Measurements from ENCODE around the gene LTB4R2.
A peak's percentile ranks its signal among the peaks of the same experiment; 100 is the strongest.
"Not testable (repeated sequence)": the region's sequence is repeated elsewhere in the genome, so short reads cannot be mapped to it uniquely, and the experiment has no call there.

The LTB4R2 gene

DNA sequence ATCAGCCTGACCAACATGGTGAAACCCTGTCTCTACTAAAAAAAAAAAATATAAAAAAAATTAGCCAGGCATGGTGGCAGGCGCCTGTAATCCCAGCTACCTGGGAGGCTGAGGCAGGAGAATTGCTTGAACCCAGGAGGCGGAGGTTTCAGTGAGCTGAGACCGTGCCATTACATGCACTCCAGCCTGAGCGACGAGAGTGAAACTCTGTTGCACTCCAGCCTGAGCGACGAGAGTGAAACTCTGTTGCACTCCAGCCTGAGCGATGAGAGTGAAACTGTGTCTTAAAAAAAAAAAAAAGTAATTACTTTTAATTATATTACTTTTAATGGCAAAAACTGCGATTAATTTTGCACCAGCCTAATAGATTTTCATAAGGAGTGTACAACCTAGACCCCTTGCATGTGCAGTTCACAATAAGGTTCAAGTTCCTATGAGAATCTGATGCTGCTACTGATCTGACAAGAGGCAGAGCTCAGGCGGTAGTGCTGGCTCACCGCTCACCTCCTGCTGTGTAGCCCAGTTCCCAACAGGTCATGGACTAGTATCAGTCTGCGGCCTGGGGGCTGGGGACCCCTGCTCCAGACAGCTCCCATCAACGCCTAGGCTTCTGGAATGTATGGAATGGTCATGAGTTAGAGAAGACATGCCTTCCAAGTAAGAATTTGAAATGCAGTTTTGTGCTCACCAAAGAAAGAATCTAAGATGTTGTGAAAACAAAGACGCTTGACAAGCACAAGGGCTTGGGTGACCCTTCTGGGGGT lies 11.5 kb downstream of the LTB4R2 start:
- DNase-seq, result no peak

DNA sequence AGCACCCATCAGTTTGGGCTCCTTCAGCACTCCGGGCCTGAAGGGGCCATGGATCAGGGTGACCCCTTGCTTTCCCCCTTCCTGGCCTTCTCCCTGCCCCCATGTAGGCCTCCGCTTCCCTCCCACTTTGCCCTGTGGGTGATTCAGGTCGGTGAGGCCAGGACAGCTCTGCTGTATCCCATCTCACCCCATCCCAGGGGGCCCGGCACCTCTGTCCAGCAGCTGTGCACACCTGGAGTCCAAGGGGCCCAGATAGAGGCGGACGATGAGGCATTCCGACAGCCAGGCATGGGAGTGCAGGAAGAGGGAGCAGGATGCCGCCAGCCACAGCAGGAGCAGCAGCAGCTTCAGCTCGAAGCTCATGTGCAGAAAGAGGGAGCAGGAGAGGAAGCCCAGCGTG lies 12.7 kb downstream of the LTB4R2 start:
- DNase-seq, result no peak

DNA sequence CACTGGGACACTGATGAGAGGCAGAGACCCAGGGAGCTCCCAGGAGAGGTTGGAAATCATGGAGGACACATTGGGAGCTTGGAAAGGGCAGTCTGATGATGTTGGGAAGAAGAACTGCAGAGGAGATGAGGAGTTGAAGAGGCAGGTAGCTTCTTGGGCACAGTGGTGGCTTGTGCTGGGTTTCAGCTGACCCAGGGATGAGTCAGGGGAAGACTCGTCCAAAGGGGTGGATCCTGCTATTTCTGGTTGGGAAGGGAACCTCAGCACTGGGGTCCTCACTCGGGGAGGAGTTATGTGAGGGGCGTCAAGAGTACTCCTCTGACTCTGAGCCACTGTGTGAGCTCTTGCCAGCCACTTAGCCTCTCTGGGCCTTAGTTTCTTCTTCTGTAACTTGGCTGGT lies 13.4 kb downstream of the LTB4R2 start:
- DNase-seq, result no peak

DNA sequence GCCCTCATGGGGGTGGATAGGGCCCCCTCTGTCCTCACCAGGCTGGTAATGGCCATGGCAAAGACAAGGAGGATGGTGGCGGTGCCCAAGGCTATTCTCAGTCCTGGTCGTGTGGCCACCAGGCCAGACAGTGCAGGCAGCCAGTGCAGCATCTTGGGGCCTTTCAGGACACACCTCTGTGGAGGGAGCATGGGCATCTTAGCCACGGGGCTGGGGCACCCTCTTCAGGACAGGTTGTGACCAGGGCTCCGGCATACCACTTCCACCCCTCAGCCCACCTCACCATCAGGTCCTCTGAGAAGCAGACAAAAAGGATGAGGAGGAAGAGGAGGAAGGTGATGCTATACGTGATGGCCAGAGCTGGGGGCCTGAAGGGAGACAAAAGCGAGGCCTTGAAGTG lies 14.1 kb downstream of the LTB4R2 start:
- DNase-seq, result no peak

DNA sequence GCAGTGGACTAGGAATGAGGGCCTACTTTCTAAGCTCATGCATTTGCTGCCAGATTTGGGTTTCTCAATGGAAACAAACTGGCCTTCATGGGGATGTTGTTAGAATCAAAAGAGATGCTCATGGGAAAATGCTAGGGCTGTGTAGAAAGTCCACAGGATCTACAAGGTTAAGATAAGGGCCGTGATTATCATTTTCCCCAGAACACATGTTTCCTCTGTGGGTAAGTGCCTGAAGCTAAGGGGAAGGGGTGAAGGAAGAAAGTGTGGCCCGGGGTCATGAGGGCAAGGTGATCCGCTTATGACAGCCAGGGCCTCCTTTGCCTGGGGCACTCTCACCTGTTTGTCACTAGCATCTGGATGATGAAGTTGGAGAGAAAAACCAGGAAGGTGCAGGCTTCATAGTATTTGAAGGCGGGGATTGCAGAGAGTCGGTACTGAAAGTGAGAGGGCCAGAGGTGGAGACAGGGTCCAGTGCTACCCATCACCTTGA lies 15.1 kb downstream of the LTB4R2 start:
- DNase-seq, result no peak

DNA sequence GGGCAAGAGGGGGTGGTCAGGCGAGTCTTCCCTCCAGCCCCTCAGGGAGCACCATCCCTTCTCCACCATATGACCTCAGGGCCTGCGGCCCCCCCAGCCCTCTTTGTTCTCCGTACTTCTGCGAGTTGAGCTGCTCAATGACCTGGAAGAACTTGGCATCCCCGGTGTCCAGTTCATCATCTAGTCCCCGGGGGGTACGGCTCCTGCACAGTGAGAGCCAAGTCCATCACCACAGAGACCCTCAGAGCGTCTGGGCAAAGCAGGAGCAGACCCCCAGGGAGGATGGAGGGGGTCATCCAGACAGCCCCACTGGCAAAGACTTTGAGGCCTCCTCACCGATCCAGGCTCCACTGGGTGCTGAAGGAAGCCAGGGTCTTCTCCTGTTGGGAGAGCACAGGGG lies 16.0 kb downstream of the LTB4R2 start:
- DNase-seq, result no peak

DNA sequence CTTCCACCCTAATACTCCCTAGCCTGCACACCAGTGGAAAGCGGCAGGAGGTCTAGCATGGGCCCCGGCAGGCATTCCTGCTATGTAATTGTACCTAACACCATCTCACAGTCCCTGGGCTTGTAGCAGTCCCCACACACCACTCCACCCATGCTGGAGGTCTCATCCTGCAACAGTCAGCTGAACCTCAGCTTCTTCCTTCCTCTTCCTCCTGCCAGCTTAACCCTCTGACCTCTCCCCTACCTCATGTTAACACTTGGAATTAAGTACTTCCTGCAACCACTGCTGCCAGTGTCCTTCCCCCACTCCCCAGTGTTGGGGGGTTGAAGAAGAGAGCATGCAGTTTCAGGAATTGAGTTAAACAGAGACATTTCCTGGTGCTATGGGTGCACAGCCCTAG lies 17.4 kb downstream of the LTB4R2 start:
- DNase-seq, result no peak

DNA sequence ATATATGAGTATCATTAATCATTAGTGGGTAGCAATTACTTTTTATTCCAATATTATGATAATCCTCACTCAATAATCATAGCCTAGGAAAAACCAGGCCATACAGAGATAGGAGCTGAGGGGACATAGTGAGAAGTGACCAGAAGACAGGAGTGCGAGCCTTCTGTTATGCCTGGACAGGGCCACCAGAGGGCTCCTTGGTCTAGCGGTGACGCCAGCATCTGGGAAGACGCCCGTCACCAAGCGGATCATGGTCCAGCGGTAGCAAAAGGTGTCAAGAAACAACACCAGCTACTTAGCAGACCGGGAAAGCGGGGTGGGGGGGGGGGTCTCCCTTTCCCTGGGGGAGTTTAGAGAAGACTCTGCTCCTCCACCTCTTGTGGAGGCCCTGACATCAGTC lies 18.0 kb downstream of the LTB4R2 start:
- not testable (repeated sequence) for DNase-seq

DNA sequence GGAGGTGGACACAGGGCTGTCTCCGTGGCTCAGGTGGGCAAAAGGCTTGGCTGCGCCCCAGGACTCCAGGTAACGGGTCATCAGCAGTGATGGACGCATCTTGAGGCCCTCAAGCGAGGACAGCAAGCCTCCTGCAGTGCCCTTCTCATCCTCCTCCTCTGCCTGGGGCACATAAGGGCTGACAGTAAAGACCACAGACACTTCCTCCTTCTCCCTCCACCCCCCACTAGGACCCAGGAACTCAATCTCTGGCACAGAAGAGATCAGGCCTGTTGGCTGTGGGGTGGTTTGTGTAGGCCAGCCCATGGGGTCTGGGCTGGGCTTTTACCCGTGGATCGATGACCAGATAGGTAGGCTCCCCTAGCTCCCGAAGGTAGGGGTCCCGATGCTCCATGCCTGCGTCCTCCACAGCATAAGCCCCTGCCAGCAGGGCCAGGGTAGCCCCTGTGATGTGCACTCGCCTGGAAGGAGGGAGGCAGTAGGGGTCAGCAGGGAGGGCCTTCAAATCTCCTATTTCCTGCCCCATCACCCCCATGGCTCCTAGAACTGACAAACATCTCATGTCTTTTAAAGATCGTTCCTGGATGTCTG lies 19.2 kb downstream of the LTB4R2 start:
- no peak for DNase-seq

DNA sequence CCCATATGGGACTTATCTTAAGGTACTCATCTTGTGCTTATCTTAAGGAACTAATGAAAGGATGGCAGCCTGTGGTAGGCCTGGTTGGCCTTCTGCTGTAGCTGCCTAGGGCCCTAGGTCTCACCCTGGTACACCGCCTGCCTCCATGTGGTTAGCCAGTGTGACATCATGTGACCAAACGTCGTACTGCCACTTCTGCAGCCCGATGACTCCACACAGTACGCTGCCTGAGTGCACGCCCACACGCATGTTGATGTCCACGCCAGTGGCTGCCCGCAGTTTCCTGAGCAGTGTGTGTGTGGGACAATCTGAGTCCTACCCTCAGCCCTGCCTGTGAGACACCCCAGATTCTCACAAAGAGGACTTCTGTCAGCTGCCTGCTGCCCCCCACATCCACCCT lies 19.8 kb downstream of the LTB4R2 start:
- peak; percentile 97 for DNase-seq

DNA sequence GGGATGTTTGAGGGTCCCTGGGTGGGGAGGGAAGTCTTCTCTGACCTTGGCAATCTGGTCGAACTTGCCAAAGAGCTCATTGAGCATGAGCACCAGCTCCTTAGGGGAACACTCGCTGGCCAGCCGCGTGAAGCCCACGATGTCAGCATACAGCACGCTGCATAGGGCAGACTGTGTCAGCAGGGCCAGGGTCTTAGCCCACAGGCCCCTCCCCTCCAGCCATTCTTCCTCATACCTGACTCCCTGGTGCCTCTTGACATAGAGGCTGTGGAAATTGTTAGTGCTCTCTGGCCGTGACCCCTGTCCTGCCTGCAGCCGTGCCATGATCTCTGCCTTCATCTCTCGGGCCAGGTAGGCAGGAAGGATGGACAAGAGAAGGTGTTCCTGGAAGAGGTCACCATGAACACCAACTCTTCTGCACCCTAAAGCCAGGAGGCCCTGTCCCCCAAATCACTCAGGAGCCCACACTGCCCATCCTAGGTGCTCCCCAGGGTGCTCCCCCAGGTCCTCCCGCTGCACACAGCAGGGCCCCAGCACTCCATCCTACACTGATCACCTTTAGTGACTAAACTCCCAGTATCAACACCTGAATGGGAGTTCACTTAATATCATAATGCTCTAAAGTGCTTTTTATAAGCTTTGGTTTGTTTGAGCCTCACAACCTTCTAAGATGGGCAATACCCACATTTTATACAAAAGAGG lies 21.2 kb downstream of the LTB4R2 start:
- DNase-seq, result no peak

DNA sequence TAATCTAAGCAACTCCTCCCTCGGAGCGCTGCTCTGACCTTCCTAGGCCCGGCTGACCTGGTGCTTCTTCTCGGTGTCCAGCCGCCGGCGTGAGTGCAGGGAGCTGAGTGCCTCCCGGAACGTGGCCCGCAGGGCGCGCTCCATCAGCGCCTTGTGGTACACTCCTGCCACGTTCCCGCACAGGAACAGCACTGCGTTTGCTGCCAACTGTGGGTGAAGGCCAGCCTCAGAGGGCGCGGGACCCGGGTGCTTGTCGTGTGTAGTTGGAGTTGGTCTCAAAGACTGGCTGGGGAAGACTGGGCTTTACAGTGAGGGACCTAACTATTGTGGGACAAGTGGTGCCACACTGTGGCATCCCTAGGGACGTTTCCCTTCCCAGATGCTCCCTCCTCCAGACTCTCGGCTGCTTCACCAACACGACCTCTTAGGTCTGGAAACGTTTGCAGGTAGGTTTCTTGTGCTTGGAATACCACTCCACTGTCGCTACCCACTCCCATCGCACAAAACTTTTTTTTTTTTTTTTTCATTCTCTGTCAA lies 21.9 kb downstream of the LTB4R2 start:
- DNase-seq, result no peak

DNA sequence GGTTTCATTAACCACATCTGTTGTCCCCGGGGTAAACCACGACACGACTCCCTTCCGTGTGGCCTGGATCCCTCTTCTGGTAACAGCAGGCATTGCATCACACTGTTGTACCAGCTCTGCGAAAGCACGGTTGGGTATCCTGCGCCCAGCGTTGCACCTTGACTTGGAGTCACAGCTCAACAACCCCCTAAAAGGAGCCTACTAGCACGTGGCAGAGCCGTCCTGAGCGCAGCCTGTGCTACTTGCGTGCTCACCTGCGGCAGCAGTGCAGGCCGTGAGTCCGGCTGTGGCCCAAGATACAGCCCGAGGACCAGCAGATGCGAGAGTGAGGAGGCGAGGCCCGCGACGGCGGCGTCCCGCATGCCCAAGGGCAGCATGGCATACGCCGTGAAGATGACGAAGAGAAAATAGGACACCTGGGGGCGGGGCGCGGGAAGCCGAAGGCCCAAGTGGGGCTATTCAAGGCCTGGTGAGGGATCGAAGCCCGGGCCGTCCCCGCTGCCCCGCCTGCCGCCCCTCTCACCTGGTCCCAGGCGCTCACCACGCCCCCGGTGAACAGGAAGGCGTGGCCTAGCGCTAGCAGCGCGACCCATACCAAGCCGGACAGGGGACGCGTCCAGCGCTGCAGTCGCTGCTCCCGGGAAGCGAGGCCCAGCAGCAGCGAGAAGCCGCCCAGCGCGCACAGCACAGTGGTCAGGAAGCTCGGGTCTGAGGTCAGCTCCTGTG lies 22.5 kb downstream of the LTB4R2 start:
- peak; percentile 68 for DNase-seq

DNA sequence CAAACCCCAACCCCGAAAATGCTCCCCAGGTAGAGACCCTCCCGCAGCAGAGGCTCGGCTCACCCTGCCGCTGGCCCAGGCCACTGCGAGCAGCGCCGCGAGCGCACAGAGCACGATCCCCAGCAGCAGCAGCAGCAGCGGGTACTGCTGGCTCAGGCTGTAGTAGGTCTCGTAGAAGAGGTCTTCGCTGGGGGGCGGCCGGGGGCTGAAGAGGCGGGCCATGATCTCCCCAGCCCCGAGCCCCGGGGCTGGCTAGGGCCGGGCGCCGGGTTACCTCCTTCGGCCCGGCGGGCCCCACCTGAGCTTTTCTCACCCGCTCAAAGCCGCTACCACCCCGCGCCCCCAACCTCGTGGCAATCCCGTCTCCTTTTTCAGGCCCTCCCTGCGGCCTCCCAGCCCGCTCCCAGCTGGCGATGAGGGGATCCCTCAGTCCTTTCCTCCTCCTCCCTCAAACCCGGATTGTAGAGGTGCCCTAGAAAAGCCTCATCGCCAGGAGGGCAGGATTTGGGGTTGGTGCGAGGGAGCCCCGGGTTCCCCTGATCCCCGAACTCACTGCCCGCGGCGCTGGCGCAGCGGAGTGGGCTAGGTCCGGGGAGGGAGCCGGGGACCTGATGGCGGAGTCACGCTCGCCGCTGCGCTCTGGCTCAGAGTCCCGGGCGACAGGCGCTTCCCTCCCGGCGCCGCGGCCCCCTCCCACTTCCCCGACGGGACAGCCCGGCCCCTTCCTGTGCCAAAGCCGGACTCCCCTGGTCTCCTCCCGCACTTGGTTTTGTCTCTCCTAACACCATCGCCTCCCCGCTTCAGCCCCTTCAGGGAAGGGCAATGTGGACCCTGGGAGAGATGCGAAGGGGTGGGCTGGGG lies 24.7 kb downstream of the LTB4R2 start, which contains the start of gene ADCY4:
Gene ADCY4, minus strand, starts transcription at position 641 of the 861 bp plus-strand sequence. Its CDS starts 419 bp downstream, at position 222.
- DNase-seq, result no peak

DNA sequence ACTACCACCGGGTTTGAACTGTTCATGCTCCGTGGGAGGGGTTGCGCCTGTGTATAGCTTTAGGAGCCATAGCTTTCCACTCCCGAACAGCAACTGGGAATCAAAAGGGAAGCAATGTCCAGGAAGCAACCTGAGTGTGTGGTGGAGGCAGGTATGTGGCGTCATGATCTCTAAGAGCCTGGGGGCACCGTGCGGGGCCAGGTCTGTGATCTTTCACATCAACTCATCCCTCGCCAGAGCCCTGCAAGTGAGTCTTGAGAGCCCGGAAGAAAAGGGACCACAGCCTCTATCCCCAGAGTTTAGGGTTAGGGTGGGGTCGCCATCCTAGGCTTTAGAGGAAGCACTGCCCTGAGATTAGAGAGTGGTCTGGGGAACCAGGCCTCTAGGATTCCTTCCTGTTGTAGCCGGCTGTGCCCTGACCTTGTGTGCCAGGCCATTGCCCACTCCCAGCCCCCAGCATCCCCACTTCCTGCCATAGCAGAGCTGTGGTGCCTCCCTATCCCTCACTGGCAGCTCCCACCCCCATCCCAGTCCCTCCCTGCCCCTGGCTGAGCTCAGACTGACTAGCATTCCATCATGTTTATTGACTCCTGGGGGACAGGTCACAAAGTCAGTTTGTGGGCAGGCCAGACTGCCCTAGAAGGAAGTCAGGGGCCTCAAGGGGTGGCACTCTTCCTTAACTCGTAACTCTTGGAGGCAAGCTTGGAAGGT lies 25.7 kb downstream of the LTB4R2 start:
- no peak for DNase-seq

DNA sequence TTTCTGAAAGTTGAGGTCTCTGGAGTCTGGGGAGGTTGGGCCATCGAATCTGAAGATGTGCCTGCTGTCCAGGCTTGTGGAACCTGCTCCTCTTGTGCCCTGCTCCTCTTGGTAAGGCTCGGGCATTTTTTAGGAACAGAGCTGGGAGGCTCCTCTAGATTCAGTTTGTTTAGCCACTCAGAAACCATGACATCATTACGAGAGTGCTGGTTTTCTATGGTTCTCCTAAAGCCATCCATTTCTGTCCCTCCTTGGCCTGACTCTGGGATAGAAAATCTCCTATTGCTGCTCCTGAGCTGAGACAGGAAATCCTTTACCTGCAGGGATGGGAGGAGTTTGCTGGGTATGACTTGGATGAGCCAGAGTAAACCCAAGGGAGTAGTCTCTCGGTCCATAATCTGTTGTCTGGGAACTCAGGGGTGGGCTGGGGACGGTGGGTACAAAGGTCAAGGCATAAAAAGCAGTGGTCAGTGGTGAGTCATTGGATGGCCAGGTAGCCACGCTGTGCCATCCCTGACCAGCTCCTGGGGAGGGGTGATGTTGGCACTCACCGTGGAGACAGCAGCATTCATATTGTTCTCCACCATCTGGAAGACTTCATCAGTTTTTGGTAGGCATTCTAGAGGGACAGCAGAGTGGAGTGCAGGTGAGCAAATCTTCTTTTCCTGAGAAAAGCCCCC lies 27.3 kb downstream of the LTB4R2 start:
- DNase-seq, result no peak

DNA sequence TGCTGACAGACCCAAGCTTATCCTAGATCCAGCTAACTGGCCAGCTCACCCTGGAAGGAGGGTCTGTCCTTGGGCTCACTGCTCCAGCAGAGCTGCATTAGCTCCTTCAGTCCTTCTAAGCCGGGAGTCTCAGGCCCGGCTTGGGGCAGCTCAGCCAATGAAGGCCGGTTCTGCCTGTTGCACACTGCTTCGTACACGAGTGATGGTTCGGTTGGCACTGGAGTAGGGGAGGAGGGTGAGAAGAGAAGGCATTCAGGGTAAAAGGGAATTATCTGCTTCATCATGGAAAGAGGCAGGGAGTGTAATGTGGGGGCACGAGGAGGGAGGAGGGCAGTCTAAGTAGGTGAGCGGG lies 27.9 kb downstream of the LTB4R2 start:
- DNase-seq, result no peak

DNA sequence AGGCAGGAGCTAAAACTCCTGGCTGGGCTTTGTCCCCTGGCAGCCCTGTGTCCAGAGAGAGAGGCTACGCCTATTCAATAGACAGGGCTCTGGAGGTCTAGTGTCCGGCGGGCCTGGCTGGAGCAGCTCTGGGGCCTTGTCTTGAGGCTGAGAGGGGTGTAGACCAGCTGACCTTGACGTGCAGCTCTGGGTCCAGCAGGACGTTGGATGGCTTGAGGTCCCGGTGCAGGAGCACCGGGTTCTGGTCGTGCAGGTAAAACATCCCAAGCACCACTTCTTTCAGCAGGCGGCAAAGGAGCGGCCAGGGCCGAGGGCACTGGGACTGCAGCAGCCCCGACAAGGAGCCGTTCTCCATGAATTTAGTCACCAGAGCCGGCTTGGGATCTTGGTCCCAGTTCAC lies 28.9 kb downstream of the LTB4R2 start:
- no peak for DNase-seq

DNA sequence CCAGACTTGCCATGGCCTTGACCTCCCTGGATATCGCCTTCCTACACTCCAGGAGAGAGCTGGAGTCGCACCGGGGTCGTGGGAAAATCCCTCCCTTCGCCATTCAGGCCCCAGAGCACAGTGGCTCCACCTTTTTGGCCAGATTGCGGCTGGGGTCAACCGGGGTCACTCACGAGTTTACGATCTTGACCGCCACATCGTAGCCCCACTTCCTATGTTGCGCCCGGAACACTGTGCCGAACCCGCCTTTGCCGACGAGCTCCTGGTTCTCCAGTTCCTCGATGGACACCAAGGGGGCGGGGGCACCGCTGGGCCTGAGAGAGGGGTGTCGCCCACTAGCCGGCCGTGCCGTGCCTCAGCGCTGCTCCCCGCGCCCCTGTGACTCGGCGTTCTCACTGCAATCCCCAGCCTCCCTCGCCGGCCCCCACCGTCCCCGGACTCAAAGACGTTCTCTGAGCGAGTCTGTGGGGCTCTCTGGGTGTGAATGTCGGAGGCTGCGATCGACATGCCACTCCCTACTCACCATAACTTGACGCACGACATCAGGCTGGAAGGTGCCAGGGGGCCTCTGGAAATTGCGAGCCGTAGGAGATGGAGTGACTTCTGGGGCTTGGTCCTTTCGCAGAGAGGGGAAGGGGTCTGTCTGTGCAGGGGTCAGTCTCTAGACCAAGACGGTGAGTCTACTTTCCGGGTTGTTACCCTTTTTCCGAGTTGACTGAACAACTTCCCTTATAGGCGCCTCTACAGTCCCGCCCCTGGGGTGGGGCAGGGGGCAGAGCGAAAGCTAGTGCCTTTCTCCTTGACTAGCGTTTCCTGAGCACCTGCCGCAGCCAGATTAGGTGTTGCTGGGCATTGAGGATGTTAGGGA lies 29.6 kb downstream of the LTB4R2 start, which contains the start of gene RIPK3:
Gene RIPK3, minus strand, starts transcription at position 708 of the 868 bp plus-strand sequence. Its CDS starts 165 bp downstream, at position 543.
- DNase-seq, result peak; percentile 77

DNA sequence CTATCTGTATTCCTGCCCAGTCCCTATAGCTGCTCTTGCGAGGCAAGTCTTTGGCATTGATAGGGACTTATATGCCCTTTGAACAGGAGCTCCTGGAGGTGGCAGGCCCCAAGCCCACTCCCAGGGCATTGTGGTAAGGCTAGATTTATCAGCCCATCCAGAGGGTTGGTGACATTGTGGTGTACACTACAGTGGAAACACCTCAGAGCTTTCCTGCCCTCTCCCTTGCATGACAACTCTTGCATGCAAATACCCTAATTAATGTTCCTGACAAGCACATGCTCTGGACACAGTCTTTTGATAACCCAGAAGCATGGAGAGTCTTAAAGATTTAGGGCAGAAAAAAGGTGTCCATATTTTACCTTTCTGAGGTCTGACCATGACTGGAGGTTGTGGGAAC lies 30.7 kb downstream of the LTB4R2 start:
- DNase-seq, result no peak
